D721Med (cell line): Measurements from ENCODE around the gene ERVK3-1.
"Not testable (repeated sequence)": the region's sequence is repeated elsewhere in the genome, so short reads cannot be mapped to it uniquely, and the experiment has no call there.

Source experiments
- DNase-seq: peaks from one replicate; pipeline ENCODE4 v3.0.0; 2011; ENCODE audit warnings: low spot score; ENCODE audit not compliant: insufficient read length
- FAIRE-seq: peaks from 2 replicates; lab custom pipeline; 2011; peaks lifted over from hg19 to GRCh38; lab: Jason Lieb, UNC
- TF ChIP-seq, protein P1 (sequence below): IDR thresholded peaks from 2 replicates; pipeline ENCODE4 v1.5.1; 2012; ENCODE audit warnings: mild to moderate bottlenecking, control low read depth; ENCODE audit not compliant: insufficient read depth; ENCODE audit errors: missing control alignments

The ERVK3-1 gene

GRCh38 chr19:58304748-58305064, 471 bp upstream of the ERVK3-1 start:
- no peak for FAIRE-seq
- TF ChIP-seq, protein P1, sequence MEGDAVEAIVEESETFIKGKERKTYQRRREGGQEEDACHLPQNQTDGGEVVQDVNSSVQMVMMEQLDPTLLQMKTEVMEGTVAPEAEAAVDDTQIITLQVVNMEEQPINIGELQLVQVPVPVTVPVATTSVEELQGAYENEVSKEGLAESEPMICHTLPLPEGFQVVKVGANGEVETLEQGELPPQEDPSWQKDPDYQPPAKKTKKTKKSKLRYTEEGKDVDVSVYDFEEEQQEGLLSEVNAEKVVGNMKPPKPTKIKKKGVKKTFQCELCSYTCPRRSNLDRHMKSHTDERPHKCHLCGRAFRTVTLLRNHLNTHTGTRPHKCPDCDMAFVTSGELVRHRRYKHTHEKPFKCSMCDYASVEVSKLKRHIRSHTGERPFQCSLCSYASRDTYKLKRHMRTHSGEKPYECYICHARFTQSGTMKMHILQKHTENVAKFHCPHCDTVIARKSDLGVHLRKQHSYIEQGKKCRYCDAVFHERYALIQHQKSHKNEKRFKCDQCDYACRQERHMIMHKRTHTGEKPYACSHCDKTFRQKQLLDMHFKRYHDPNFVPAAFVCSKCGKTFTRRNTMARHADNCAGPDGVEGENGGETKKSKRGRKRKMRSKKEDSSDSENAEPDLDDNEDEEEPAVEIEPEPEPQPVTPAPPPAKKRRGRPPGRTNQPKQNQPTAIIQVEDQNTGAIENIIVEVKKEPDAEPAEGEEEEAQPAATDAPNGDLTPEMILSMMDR = no peak
- DNase-seq = no peak

- no peak for DNase-seq
- no peak for FAIRE-seq
These were observed 751 bp downstream of the ERVK3-1 start for GRCh38 chr19:58305932-58306323.

GRCh38 chr19:58307736-58308135, 2.6 kb downstream of the ERVK3-1 start:
- no peak for DNase-seq
- FAIRE-seq = no peak
- TF ChIP-seq, protein P1 = no peak

More at GRCh38 chr19:58305932-58306323, 751 bp downstream of the ERVK3-1 start:
- TF ChIP-seq, protein P1 = no peak

DNA sequence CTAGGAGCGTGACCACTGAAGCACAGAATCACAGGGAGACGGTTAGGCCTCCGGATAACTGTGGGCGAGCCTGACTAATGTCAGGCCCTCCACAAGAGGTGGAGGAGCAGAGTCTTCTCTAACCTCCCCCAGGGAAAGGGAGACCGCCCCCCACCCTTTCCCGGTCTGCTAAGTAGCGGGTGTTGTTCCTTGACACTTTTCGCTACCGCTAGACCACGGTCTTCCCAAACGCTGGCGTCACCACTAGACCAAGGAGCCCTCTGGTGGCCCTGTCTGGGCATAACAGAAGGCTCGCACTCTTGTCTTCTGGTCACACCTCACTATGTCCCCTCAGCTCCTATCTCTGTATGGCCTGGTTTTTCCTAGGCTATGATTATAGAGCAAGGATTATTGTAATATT, 5.5 kb downstream of the ERVK3-1 start:
- TF ChIP-seq, protein P1 = peak; percentile 27
- not testable (repeated sequence) for FAIRE-seq, DNase-seq

- TF ChIP-seq, protein P1 = no peak
- no peak for FAIRE-seq
- DNase-seq = no peak
These were observed 6.2 kb downstream of the ERVK3-1 start for GRCh38 chr19:58311345-58311865.

DNA sequence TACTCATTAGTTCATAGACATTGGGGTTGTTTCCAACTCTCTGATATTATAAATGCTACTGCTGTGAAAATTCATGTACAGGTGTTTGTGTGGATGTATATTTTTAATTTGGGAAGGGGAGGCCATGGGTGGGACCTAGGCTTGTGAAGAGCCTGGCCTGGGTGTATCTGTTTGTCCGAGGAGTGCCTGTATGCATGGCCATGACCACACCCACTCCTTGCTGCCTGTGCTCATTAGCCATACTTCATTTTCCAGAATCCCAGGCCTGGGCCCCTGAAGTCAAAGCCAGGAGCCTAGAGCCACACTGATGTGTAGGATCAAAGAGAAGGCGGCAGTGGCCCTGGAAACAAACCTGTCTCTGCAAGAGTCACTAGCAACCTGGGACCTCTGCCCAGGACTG, 10.4 kb downstream of the ERVK3-1 start:
- FAIRE-seq (no peak), DNase-seq (no peak)
- TF ChIP-seq, protein P1 = no peak

GRCh38 chr19:58317476-58318072, 12.4 kb downstream of the ERVK3-1 start:
- no peak for DNase-seq
- TF ChIP-seq, protein P1 = no peak
- FAIRE-seq = no peak
